ENCODE data around the gene CYB5B.

Gene CYB5B

GRCh38 chr16:69399361-69399760, 25.1 kb upstream of the CYB5B start:
- TF ChIP-seq CTCF (IDR thresholded peaks at IDR 0.05; ENCODE audit: low read depth, low read length, missing control alignments) = no peak
- H3K4me3 ChIP-seq (ENCODE audit: low read depth, low read length) = no peak overlapping the region
- no peak for DNase-seq (ENCODE audit: low read depth)

DNA sequence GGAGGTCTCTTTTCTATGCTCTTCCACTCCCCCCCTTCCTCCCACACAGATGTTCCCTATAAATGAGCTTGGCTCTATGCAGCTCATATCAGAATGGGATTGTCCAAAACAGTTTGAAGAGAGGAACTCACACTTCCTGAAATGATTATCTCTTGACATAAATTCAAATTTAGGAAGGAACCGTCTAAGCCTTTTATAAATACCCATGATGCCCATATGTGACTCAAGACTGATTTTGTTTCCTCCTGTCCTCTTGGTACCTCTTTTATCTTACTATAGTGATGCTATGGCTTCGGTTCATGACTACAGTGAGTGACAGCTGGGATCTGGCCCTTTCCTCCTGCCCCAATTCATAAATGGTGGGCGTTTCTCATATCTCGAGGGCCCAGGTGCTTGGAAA, 22.0 kb upstream of the CYB5B start:
- TF ChIP-seq CTCF (IDR thresholded peaks at IDR 0.05; ENCODE audit: low read depth, low read length, missing control alignments) = no peak
- no peak overlapping the region for H3K4me3 ChIP-seq (ENCODE audit: low read depth, low read length)
- DNase-seq (ENCODE audit: low read depth) = no peak

DNA sequence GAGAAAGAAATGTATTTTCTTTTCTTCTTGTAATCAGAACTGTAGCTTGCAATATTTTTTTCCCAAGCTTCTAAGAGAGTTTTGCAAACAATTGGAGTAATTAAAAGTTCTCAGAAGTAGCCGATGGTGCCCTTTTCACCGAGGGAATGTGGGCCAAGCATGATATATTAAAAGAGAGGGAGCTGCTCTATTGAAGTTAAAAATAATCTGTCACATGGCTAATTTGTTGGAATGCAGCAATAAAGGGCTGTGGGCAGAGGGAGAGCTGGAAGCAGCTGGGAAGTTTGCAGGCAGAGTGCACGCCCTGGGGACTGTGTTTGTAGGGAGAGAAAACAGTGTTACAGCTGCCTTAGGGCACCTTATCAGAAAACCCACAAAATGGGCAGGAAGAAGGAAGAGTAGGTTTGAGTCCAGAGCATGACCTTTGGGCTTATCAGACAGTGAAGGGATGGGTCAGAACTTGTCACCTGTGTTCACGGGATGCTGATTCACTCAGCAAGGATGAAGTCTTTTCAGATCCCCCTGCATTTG, 20.1 kb upstream of the CYB5B start:
- TF ChIP-seq CTCF (IDR thresholded peaks at IDR 0.05; ENCODE audit: low read depth, low read length, missing control alignments) = no peak
- DNase-seq (ENCODE audit: low read depth) = no peak
- H3K4me3 ChIP-seq (ENCODE audit: low read depth, low read length) = no peak overlapping the region

DNA sequence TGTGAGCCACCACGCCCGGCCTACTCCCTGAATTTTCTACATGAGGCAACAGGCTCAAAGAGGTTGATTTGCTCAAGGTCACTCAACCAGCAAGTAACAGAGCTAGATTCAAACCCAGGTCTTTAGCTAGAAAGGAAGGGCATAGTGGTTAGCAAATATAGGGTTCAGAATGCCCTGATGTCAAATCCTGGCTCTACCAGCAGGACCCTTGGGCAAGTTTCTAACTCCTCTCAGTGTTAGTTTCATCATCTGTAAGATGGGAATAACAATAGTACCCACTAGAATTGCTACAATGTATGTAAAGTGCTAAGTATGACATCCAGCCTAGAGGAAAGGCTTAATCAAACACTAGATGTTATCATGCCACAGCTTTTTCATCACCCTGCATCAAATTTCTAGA, 19.1 kb upstream of the CYB5B start:
- no peak for TF ChIP-seq CTCF (IDR thresholded peaks at IDR 0.05; ENCODE audit: low read depth, low read length, missing control alignments)
- H3K4me3 ChIP-seq (ENCODE audit: low read depth, low read length) = no peak overlapping the region
- no peak for DNase-seq (ENCODE audit: low read depth)

DNA sequence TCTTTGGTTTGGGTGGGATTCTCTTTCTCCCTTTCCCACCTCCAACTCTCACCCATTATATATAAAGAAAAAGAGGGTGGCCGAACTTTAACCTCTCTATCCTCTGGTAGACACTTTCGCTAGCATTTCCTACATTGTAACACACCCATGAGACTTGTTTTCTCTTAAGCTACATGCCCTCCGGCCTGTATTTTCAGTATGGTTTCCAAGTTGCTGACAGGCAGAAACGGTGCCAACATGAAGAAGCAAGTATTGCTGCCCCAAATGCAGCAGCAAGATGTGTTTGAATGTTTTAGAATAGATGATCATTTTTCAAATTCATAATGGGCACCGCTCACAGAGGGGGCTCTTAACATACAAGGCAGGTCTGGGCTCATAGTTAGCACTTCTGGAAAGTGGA, 18.7 kb upstream of the CYB5B start:
- no peak for TF ChIP-seq CTCF (IDR thresholded peaks at IDR 0.05; ENCODE audit: low read depth, low read length, missing control alignments)
- no peak for DNase-seq (ENCODE audit: low read depth)
- H3K4me3 ChIP-seq (ENCODE audit: low read depth, low read length) = no peak overlapping the region

DNA sequence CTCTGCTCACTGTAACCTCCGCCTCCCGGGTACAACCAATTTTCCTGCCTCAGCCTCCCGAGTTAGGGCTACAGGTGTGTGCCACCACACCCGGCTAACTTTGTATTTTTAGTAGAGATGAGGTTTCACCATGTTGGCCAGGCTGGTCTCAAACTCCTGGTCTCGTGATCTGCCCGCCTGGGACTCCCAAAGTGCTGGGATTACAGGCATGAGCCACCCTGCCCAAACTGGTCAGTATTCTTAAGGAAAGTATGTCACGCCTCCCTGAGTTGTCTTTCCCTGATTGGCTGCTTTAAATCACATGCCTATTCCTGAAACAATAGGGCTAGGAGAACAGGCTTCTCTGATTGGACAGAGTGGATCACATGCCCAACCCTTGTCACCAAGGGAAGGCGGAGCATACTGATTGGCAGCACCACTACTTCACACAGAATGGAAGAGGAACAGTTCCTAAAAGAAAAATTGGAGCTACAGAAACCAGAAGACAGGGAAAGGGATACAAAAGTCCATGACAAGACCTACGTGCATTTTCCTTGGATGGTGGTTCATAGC, 17.6 kb upstream of the CYB5B start:
- TF ChIP-seq CTCF (IDR thresholded peaks at IDR 0.05; ENCODE audit: low read depth, low read length, missing control alignments) = no peak
- DNase-seq (ENCODE audit: low read depth) = no peak
- H3K4me3 ChIP-seq (ENCODE audit: low read depth, low read length) = no peak overlapping the region

GRCh38 chr16:69407702-69408323, 16.6 kb upstream of the CYB5B start:
- no peak for TF ChIP-seq CTCF (IDR thresholded peaks at IDR 0.05; ENCODE audit: low read depth, low read length, missing control alignments)
- no peak overlapping the region for H3K4me3 ChIP-seq (ENCODE audit: low read depth, low read length)
- no peak for DNase-seq (ENCODE audit: low read depth)
